IPS-18a (cell line): ENCODE measurements around the gene ASCL3.
"Not testable (repeated sequence)": the region's sequence is repeated elsewhere in the genome, so short reads cannot be mapped to it uniquely, and the experiment has no call there.

Source experiments
- H3K27ac ChIP-seq: one replicate; pipeline ENCODE4 v1.5.1; 2013; ENCODE audit warnings: low read length
- H3K27me3 ChIP-seq: one replicate; pipeline ENCODE4 v1.6.1; 2013; ENCODE audit warnings: mild to moderate bottlenecking, low read length; ENCODE audit not compliant: control insufficient read depth, insufficient read depth
- H3K36me3 ChIP-seq: one replicate; pipeline ENCODE4 v1.6.1; 2013; ENCODE audit warnings: low read depth, low read length; ENCODE audit not compliant: control insufficient read depth
- H3K4me1 ChIP-seq: one replicate; pipeline ENCODE4 v1.6.1; 2013; ENCODE audit warnings: low read depth, low read length; ENCODE audit not compliant: control insufficient read depth
- H3K4me3 ChIP-seq: one replicate; pipeline ENCODE4 v1.5.1; 2013; ENCODE audit warnings: low read length
- H3K9ac ChIP-seq: one replicate; pipeline ENCODE4 v1.6.1; 2013; ENCODE audit warnings: mild to moderate bottlenecking, low read length, moderate library complexity
- H3K9me3 ChIP-seq: one replicate; pipeline ENCODE4 v1.6.1; 2013; ENCODE audit warnings: low read depth, low read length; ENCODE audit not compliant: control insufficient read depth

Gene ASCL3

DNA sequence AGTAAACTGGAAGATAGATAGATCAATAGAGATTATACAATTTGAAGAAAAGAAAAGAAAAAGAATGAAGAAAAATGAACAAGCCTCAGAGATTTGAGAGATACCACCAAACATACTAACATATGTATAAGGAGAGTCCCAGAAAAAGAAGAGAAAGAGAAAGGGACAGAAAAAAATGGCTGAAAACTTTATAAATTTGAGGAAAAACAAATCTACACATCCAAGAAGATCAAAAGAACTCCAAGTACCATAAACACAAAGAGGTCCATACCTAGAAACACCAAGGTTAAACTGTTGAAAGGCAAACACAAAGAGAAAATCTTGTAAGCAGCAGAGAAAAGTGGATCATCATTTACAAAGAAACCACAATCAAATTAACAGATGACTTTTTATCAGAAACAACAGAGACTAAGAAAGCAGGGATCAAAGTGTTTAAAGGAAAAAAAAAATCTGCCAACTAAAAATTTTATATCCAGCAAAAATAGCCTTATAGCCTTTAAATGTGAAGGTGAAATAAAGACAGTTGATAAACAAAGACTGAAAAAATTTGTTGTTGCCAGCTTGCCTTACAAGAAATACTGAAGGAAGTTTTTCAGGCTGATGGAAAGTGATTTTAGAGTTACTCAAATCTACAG is 43.6 kb downstream of the ASCL3 start:
- Histone ChIP-seq H3K9me3 (peaks cover 5% of the 10 kb centered on the region), H3K4me3 (no peak overlapping the region), H3K4me1 (no peaks in the 10 kb centered on the region), H3K9ac (no peak overlapping the region), H3K27ac (no peak overlapping the region), H3K36me3 (no peaks in the 10 kb centered on the region), H3K27me3 (no peaks in the 10 kb centered on the region)

DNA sequence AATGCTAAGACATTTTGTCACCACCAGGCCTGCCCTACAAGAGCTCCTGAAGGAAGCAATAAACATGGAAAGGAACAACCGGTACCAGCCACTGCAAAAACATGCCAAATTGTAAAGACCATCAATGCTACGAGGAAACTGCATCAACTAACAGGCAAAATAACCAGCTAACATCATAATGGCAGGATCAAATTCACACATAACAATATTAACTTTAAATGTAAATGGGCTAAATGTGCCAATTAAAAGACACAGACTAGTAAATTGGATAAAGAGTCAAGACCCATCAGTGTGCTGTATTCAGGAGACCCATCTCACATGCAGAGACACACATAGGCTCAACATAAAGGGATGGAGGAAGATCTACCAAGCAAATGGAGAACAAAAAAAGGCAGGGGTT is 51.6 kb downstream of the ASCL3 start:
- H3K36me3 ChIP-seq, H3K9ac ChIP-seq, H3K27ac ChIP-seq, H3K9me3 ChIP-seq, H3K27me3 ChIP-seq, H3K4me3 ChIP-seq, H3K4me1 ChIP-seq: not testable (repeated sequence)
